Measurements from ENCODE around the gene ADSS1.

The ADSS1 gene

DNA sequence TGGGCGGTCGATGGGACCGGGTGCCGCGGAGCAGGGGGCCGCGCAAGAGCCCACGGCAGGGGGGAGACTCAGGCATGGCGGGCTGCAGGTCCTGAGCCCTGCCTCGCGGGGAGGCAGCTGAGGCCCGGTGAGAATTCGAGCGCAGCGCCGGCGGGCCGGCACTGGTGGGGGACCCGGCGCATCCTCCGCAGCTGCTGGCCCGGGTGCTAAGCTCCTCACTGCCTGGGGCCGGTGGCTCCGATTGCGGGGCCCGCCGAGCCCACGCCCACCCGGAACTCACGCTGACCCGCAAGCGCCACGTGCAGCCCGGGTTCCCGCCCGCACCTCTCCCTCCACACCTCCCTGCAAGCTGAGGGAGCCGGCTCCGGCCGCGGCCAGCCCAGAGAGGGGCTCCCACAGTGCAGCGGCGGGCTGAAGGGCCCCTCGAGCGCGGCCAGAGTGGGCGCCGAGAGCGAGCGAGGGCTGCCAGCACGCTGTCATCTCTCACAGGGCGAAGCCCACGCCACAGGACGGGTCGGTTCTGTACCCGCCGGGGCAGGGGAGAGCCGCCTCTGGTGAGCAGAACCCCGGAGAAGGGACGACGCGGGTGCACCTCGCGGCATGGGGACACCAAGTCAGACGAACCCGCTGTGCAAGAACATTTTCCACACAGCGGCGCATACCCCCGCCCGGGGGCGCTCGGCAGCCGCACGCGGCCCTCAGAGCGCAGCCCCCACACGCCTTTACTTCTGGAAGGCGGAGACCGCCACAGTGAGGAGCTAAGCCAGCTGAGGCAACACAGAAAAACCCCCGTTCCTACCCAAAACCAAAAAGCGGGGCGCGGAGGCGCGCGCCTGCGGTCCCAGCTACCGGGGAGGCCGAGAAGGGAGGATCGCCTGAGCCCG is 27.8 kb downstream of the ADSS1 start:
- peak overlapping the region; percentile 69 for H3K9ac ChIP-seq (ENCODE audit: low read length)
- peak overlapping the region; percentile 75 for H3K27ac ChIP-seq (ENCODE audit: low read length)
- peaks cover 13% of the 10 kb centered on the region for H3K4me1 ChIP-seq (ENCODE audit: control insufficient read depth, low read depth, low read length)
- peaks cover 17% of the 10 kb centered on the region for H3K36me3 ChIP-seq (ENCODE audit: control insufficient read depth, low read depth, low read length)
- H3K27me3 ChIP-seq (ENCODE audit: control insufficient read depth, insufficient read depth, low read length), result no peaks in the 10 kb centered on the region
- H3K4me3 ChIP-seq (ENCODE audit: low read length), result peak overlapping the region; percentile 72
- H3K9me3 ChIP-seq (ENCODE audit: control insufficient read depth, low read depth, low read length), result no peaks in the 10 kb centered on the region

DNA sequence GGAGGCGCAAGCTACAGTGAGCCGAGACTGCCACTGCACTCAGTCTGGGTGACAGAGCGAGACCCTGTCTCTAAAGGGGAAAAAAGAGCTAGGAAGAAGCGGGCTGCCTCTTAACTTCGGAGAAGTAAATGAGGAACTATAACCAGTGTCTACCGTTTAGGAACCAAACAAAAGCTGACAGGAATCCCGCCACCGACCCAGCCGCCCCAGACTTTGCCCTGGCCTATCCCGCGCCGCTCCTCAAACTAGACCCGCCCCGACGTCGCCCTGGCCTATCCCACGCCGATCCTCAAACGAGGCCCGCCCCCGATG is 28.4 kb downstream of the ADSS1 start:
- peaks cover 22% of the 10 kb centered on the region for H3K36me3 ChIP-seq (ENCODE audit: control insufficient read depth, low read depth, low read length)
- H3K27me3 ChIP-seq (ENCODE audit: control insufficient read depth, insufficient read depth, low read length), result no peaks in the 10 kb centered on the region
- H3K4me1 ChIP-seq (ENCODE audit: control insufficient read depth, low read depth, low read length), result peaks cover 13% of the 10 kb centered on the region
- peak overlapping the region; percentile 75 for H3K27ac ChIP-seq (ENCODE audit: low read length)
- H3K9me3 ChIP-seq (ENCODE audit: control insufficient read depth, low read depth, low read length), result no peaks in the 10 kb centered on the region
- peak overlapping the region; percentile 72 for H3K4me3 ChIP-seq (ENCODE audit: low read length)
- H3K9ac ChIP-seq (ENCODE audit: low read length), result peak overlapping the region; percentile 69

DNA sequence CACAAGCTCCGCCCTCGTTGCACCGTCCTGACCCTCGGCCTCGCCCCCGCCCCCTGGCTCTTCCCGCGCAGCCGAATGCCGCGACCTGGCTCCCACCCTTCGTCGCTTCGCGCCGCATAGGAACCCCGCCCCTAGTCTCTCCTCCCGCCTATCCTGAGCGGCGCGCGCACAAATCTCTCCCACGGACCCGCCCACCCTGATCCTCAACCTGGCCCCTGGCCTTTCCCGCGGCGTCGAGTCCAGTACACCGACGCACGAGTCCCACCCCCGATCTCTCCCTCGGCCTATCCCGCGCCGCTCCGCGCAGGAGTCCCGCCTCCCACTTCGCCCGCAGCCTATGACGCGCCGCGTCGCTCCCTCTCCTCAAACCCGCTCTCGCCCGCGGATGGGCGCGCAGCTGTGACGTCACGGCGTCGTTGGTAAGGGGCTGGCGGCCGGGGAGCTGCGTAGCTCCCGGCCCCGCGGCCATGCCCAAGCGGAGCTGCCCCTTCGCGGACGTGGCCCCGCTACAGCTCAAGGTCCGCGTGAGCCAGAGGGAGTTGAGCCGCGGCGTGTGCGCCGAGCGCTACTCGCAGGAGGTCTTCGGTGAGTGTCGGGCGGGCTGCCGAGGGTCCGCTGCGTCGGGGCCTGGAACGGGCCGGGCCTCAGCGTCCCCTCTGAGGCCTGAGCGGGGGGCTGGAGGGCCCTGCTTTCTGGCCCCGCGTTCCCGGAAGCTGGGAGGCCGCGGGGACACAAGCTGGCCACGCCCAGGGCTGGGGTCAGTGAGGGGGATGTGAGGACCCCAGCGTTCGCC is 28.9 kb downstream of the ADSS1 start, which contains the start of gene SIVA1:
Gene SIVA1, plus strand, starts transcription at position 413 of the 793 bp plus-strand sequence. Its CDS starts 55 bp downstream, at position 468.
- H3K27me3 ChIP-seq (ENCODE audit: control insufficient read depth, insufficient read depth, low read length), result no peaks in the 10 kb centered on the region
- peaks cover 27% of the 10 kb centered on the region for H3K36me3 ChIP-seq (ENCODE audit: control insufficient read depth, low read depth, low read length)
- peak within 1 kb of the TSS; percentile 75 for H3K9ac ChIP-seq (ENCODE audit: low read length)
- peak within 1 kb of the TSS; percentile 75 for H3K27ac ChIP-seq (ENCODE audit: low read length)
- H3K9me3 ChIP-seq (ENCODE audit: control insufficient read depth, low read depth, low read length), result no peaks in the 10 kb centered on the region
- H3K4me3 ChIP-seq (ENCODE audit: low read length), result peak within 1 kb of the TSS; percentile 89
- H3K4me1 ChIP-seq (ENCODE audit: control insufficient read depth, low read depth, low read length), result peaks cover 13% of the 10 kb centered on the region

DNA sequence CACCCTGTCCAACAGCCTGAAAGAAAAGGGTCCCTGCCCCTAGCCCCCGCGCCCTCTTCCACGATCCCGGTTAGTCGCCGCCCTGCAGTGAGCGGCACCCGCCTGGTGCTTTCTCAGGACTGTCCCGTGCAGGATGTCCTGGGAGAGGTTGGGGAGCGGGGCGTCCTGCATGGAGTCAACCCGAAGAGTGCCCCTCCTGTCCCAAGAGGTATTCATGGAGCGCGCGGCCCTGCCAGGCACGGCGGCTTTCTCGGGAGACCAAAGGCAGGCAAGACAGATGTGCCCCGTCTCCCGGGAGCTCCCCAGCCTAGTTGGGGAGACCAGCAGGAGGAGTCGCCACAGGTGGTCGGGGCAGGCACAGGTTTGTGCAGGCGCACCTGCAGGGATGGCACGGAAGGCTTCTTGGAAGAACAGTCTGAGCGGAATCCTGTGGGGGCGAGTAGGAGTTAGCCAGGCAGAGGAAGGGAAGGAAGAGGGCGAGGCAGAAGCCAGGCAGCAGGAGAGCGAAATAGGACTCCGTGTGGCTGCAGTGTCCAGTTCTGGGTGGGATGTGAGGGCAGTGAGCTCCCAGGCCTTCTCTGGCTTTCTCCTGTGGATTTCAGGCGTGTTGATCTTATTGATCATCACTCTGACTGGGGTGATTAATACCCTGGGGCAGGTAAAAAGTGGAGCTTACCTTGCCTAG is 29.6 kb downstream of the ADSS1 start:
- H3K4me3 ChIP-seq (ENCODE audit: low read length), result peak overlapping the region; percentile 89
- H3K27me3 ChIP-seq (ENCODE audit: control insufficient read depth, insufficient read depth, low read length), result no peaks in the 10 kb centered on the region
- H3K4me1 ChIP-seq (ENCODE audit: control insufficient read depth, low read depth, low read length), result peaks cover 11% of the 10 kb centered on the region
- no peaks in the 10 kb centered on the region for H3K9me3 ChIP-seq (ENCODE audit: control insufficient read depth, low read depth, low read length)
- no peak overlapping the region for H3K27ac ChIP-seq (ENCODE audit: low read length)
- H3K9ac ChIP-seq (ENCODE audit: low read length), result peak overlapping the region; percentile 75
- peaks cover 29% of the 10 kb centered on the region for H3K36me3 ChIP-seq (ENCODE audit: control insufficient read depth, low read depth, low read length)

DNA sequence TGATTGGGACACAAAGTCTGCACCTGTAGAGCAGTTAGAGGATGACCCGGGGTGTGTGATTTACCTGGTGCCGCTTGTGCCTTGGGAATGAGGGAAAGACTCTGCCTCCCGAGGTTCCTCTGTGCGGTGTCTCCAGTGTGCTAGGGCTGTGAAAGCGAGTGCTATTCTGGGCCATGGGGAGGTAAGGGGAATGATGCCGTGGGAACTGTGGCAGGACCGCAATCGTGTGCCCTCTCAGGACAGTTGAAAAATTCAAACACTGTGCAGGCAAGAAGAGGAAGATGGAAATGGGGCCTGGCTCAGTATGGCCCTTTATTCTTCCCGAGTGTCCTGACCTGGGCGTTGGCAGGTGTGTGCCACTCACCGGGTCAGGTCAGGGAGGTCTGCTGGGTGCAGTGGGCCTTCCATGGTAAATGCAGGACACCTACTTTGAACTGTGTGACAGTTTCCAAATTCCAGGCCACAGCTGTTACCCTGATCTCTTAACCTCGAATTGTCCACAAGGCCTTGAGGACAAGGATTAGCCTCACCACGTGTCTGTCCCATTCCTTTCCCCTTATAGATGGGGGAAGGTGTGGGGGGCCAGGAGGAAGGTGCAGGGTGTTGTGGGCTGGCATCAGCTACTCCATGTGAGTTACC is 30.3 kb downstream of the ADSS1 start:
- Histone ChIP-seq H3K9me3 (ENCODE audit: control insufficient read depth, low read depth, low read length) (no peaks in the 10 kb centered on the region), H3K9ac (ENCODE audit: low read length) (peak overlapping the region; percentile 75), H3K36me3 (ENCODE audit: control insufficient read depth, low read depth, low read length) (peaks cover 34% of the 10 kb centered on the region), H3K27me3 (ENCODE audit: control insufficient read depth, insufficient read depth, low read length) (no peaks in the 10 kb centered on the region), H3K4me3 (ENCODE audit: low read length) (peak overlapping the region; percentile 89), H3K4me1 (ENCODE audit: control insufficient read depth, low read depth, low read length) (peaks cover 5% of the 10 kb centered on the region), H3K27ac (ENCODE audit: low read length) (no peak overlapping the region)

DNA sequence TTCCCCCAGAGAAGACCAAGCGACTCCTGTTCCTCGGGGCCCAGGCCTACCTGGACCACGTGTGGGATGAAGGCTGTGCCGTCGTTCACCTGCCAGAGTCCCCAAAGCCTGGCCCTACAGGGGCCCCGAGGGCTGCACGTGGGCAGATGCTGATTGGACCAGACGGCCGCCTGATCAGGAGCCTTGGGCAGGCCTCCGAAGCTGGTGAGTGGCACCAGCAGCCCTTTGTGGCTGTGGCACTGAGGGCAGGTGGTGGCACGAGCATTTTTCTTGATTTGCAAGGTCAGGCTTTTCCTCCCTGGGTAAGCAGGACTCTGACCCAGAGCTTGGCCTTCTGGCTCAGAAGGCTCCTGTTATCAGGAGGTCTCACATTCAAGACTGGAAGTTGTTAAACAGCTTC is 31.6 kb downstream of the ADSS1 start:
- no peak overlapping the region for H3K27ac ChIP-seq (ENCODE audit: low read length)
- H3K9ac ChIP-seq (ENCODE audit: low read length), result no peak overlapping the region
- peaks cover 40% of the 10 kb centered on the region for H3K36me3 ChIP-seq (ENCODE audit: control insufficient read depth, low read depth, low read length)
- H3K4me3 ChIP-seq (ENCODE audit: low read length), result no peak overlapping the region
- H3K4me1 ChIP-seq (ENCODE audit: control insufficient read depth, low read depth, low read length), result peaks cover 5% of the 10 kb centered on the region
- H3K27me3 ChIP-seq (ENCODE audit: control insufficient read depth, insufficient read depth, low read length), result no peaks in the 10 kb centered on the region
- no peaks in the 10 kb centered on the region for H3K9me3 ChIP-seq (ENCODE audit: control insufficient read depth, low read depth, low read length)

DNA sequence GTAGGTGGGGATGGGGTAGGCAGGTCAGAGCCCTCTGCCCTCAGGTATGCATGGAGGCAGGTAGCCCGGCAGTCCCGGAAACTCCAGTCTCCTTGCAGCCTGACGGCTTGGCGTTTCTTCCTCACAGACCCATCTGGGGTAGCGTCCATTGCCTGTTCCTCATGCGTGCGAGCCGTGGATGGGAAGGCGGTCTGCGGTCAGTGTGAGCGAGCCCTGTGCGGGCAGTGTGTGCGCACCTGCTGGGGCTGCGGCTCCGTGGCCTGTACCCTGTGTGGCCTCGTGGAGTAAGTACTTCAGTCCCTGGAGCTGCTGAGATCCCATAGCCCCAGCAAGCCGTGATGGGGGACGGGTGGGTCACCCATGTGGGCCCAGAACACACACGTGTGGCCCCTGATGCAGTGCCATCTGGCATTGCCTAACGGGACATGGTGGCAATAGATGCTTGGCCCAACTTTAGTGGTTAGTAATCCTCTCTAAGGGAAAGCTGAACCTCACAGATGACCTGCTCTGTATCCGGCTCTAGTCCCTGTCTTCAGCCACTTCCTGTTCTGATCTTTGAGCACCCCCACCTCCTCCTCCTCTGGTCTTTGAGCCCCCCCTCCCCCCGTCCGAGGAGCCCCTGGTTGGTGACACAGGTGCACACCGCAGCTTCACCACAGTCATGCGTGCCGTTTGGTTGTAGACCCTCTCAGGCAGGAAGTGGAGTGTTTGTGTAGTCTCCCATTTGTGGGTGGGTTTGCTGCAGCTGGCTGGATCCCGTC is 32.6 kb downstream of the ADSS1 start:
- no peaks in the 10 kb centered on the region for H3K27me3 ChIP-seq (ENCODE audit: control insufficient read depth, insufficient read depth, low read length)
- H3K27ac ChIP-seq (ENCODE audit: low read length), result no peak overlapping the region
- H3K9ac ChIP-seq (ENCODE audit: low read length), result no peak overlapping the region
- H3K4me3 ChIP-seq (ENCODE audit: low read length), result no peak overlapping the region
- peaks cover 40% of the 10 kb centered on the region for H3K36me3 ChIP-seq (ENCODE audit: control insufficient read depth, low read depth, low read length)
- H3K4me1 ChIP-seq (ENCODE audit: control insufficient read depth, low read depth, low read length), result peaks cover 5% of the 10 kb centered on the region
- no peaks in the 10 kb centered on the region for H3K9me3 ChIP-seq (ENCODE audit: control insufficient read depth, low read depth, low read length)

DNA sequence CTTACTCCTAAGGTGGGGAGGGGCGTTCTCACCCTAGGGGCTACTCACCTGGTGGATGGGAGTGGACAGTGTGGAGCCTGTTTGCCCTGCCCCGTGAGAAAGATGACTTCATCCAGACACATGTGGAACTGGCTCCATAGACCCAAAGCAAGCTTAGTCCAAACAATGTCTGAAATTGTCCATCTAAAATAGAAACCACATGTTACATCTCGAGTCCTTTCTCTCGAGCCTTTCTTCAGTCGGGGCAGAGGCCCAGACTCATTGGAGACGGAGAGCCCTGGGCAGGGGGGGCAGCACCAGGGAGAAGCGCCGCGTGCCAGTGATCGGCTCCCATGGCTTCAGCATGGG is 33.2 kb downstream of the ADSS1 start:
- H3K4me1 ChIP-seq (ENCODE audit: control insufficient read depth, low read depth, low read length), result peaks cover 5% of the 10 kb centered on the region
- H3K36me3 ChIP-seq (ENCODE audit: control insufficient read depth, low read depth, low read length), result peaks cover 40% of the 10 kb centered on the region
- H3K27me3 ChIP-seq (ENCODE audit: control insufficient read depth, insufficient read depth, low read length), result no peaks in the 10 kb centered on the region
- no peak overlapping the region for H3K4me3 ChIP-seq (ENCODE audit: low read length)
- no peak overlapping the region for H3K9ac ChIP-seq (ENCODE audit: low read length)
- H3K9me3 ChIP-seq (ENCODE audit: control insufficient read depth, low read depth, low read length), result no peaks in the 10 kb centered on the region
- H3K27ac ChIP-seq (ENCODE audit: low read length), result no peak overlapping the region

DNA sequence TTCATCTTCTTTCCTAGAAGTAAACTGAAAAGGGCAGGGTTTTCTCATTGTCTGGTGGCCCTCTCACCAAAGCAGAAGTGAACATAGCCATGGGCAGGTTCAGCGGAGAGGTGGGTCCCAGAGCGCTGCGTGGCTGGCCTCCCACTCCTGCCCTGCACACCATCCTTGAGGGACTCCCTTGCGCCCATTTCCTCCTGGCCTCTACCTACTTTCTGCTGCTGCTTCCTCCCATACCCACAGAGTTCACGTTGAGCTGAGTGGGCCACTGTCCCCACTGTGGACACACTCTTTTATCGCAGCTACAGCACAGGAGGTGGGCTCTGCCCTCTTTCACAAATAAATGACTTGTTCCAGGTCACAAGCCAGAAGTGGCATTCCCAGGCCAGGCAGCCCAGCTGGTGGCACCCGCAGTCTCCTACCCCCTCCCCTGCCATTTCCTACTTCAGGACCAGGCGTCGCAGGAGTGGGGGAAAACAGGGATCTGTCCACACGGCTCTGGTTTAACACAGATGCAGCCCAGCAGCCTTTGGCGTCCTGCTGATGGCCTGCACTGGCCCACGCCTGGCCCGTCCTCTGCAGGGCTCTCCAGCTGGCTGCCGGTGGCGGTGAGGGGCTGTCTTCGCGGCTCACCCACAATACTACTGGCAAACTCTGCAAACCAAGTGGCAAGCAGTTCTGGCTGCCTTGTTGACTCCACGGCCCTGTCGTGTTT is 33.8 kb downstream of the ADSS1 start:
- H3K9me3 ChIP-seq (ENCODE audit: control insufficient read depth, low read depth, low read length), result no peaks in the 10 kb centered on the region
- peaks cover 5% of the 10 kb centered on the region for H3K4me1 ChIP-seq (ENCODE audit: control insufficient read depth, low read depth, low read length)
- H3K36me3 ChIP-seq (ENCODE audit: control insufficient read depth, low read depth, low read length), result peaks cover 40% of the 10 kb centered on the region
- no peaks in the 10 kb centered on the region for H3K27me3 ChIP-seq (ENCODE audit: control insufficient read depth, insufficient read depth, low read length)
- no peak overlapping the region for H3K4me3 ChIP-seq (ENCODE audit: low read length)
- H3K27ac ChIP-seq (ENCODE audit: low read length), result no peak overlapping the region
- H3K9ac ChIP-seq (ENCODE audit: low read length), result no peak overlapping the region
